ENCODE data around the gene LIG3. TPM values are rescaled to one million over a fixed set of nuclear protein-coding genes. Genes with fewer than 3 reads are reported as not detected.

LIG3 gene
- total and polyA plus RNA-seq, 2 of the 13 experiments (the other 11 are each of a cell fraction or from before 2014, with no cell fraction given): 34.4 to 36.2 TPM

DNA sequence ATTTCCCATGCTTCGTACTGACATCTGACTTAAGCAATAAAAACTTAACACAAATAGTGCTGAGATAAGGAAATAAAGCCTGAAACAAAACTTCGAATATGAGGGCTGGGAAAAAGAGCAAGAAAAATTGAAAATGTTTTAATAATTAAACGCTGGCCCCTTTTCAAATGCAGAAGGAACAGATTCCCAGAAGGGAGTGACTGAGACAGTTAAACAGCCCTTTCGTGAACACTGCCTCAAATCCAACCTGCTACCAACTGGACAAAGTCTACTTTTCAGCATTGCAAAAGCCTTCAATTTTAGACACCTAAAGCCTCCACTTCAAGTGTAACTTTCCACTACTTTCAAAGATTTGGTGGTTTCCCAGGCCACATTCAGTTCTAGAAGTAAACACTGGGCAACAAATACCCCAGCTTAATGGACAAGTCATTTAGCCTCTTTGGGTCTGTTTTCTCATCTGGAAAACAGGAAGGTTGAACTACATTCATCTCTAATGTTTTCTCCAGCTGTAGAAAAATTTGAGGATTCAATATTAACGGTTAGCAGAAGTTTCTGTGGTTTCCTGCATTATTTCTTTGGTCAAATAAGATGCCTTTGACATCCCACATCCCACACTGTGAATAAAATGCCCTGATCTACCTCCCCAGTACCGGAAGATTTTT, 71.4 kb downstream of the LIG3 start (continued):
- no peak for TF ChIP-seq SMAD3 (CRISPR knock-in tag; IDR thresholded peaks at IDR 0.05)
- peak; percentile 39; the same call in 1 of the 2 replicates for TF ChIP-seq CEBPB (IDR thresholded peaks at IDR 0.05; ENCODE audit: borderline replicate concordance, low read depth, low read length)
- TF ChIP-seq ZNF709 (CRISPR knock-in tag; IDR thresholded peaks at IDR 0.05): no peak
- no peak for TF ChIP-seq ZSCAN29 (CRISPR knock-in tag; conservative IDR thresholded peaks at IDR 0.05)
- TF ChIP-seq ZNF232 (CRISPR knock-in tag; IDR thresholded peaks at IDR 0.05; ENCODE audit: borderline replicate concordance): no peak
- TF ChIP-seq PHF8 (CRISPR knock-in tag; IDR thresholded peaks at IDR 0.05): no peak
- no peak for TF ChIP-seq HES4 (CRISPR knock-in tag; IDR thresholded peaks at IDR 0.05; ENCODE audit: borderline replicate concordance)
- TF ChIP-seq KAT8 (CRISPR knock-in tag; IDR thresholded peaks at IDR 0.05): no peak
- TF ChIP-seq NFKBIZ (CRISPR knock-in tag; IDR thresholded peaks at IDR 0.05): no peak
- 0 out of 2 replicates have a peak, but pooled peaks have one; percentile 15 for TF ChIP-seq ZNF629 (CRISPR knock-in tag; conservative IDR thresholded peaks at IDR 0.05)
- TF ChIP-seq ZBTB7B (CRISPR knock-in tag; IDR thresholded peaks at IDR 0.05): no peak
- no peak for TF ChIP-seq ZNF225 (CRISPR knock-in tag; IDR thresholded peaks at IDR 0.05)
- no peak for TF ChIP-seq PAX8 (CRISPR knock-in tag; IDR thresholded peaks at IDR 0.05; ENCODE audit: borderline replicate concordance)
- no peak for TF ChIP-seq ZNF383 (CRISPR knock-in tag; IDR thresholded peaks at IDR 0.05; ENCODE audit: borderline replicate concordance)
- TF ChIP-seq, protein P1, sequence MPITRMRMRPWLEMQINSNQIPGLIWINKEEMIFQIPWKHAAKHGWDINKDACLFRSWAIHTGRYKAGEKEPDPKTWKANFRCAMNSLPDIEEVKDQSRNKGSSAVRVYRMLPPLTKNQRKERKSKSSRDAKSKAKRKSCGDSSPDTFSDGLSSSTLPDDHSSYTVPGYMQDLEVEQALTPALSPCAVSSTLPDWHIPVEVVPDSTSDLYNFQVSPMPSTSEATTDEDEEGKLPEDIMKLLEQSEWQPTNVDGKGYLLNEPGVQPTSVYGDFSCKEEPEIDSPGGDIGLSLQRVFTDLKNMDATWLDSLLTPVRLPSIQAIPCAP (CRISPR knock-in tag; IDR thresholded peaks at IDR 0.05; ENCODE audit: low read depth): no peak
- TF ChIP-seq ZNF772 (CRISPR knock-in tag; IDR thresholded peaks at IDR 0.05): no peak
- TF ChIP-seq GTF3A (CRISPR knock-in tag; conservative IDR thresholded peaks at IDR 0.05): no peak
- no peak for TF ChIP-seq SOX6 (IDR thresholded peaks at IDR 0.05)
- TF ChIP-seq SOX6 (CRISPR knock-in tag; IDR thresholded peaks at IDR 0.05): peak; percentile 11; the same call in 1 of the 2 replicates
- TF ChIP-seq HCFC1 (IDR thresholded peaks at IDR 0.05; ENCODE audit: low read depth, low read length): no peak
- TF ChIP-seq NCOA2 (CRISPR knock-in tag; IDR thresholded peaks at IDR 0.05): no peak; the same call in 1 of the 2 replicates
- no peak for TF ChIP-seq NR2C2 (CRISPR knock-in tag; IDR thresholded peaks at IDR 0.05; ENCODE audit: borderline replicate concordance)
- no peak for TF ChIP-seq ZNF235 (CRISPR knock-in tag; IDR thresholded peaks at IDR 0.05; ENCODE audit: borderline replicate concordance)
- peak; percentile 64; the same call in 1 of the 2 replicates for TF ChIP-seq CEBPG (CRISPR knock-in tag; IDR thresholded peaks at IDR 0.05)
- no peak for TF ChIP-seq NR2F1 (CRISPR knock-in tag; IDR thresholded peaks at IDR 0.05)
- TF ChIP-seq, protein P2, sequence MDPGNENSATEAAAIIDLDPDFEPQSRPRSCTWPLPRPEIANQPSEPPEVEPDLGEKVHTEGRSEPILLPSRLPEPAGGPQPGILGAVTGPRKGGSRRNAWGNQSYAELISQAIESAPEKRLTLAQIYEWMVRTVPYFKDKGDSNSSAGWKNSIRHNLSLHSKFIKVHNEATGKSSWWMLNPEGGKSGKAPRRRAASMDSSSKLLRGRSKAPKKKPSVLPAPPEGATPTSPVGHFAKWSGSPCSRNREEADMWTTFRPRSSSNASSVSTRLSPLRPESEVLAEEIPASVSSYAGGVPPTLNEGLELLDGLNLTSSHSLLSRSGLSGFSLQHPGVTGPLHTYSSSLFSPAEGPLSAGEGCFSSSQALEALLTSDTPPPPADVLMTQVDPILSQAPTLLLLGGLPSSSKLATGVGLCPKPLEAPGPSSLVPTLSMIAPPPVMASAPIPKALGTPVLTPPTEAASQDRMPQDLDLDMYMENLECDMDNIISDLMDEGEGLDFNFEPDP (CRISPR knock-in tag; conservative IDR thresholded peaks at IDR 0.05): no peak
- no peak for TF ChIP-seq SP2 (CRISPR knock-in tag; IDR thresholded peaks at IDR 0.05)
- no peak for TF ChIP-seq TARDBP (CRISPR knock-in tag; IDR thresholded peaks at IDR 0.05)
- TF ChIP-seq HDAC2 (CRISPR knock-in tag; IDR thresholded peaks at IDR 0.05): 0 out of 2 replicates have a peak, but pooled peaks have one; percentile 31
- TF ChIP-seq HDAC1 (CRISPR knock-in tag; IDR thresholded peaks at IDR 0.05): peak; percentile 37; the same call in 1 of the 2 replicates

All from HepG2 (cell line).